GM12878 (cell line): ENCODE measurements around the gene MAP2K2. TPM values are rescaled to one million over a fixed set of nuclear protein-coding genes. Genes with fewer than 3 reads are reported as not detected.
A peak's percentile ranks its signal among the peaks of the same experiment; 100 is the strongest.

Source experiments
- ATAC-seq: fragments of 200-7000 bp; cut with Tn5 transposase; 3 replicates; pipeline ENCODE4 v1.9.1; 2020; ENCODE audit warnings: mild to moderate bottlenecking, moderate library complexity
- BruUV-seq: library from RNA; stranded (reverse); fragments of 400-500 nt; replicated peaks from 2 replicates; lab custom pipeline; 2021; lab: Mats Ljungman, UMichigan
- CTCF ChIA-PET: fragments of 300-600 bp; sonication (Branson Sonifier 250); formaldehyde crosslinking; extraction: SDS; loops from one replicate; lab custom pipeline; 2021; ENCODE audit warnings: inconsistent platforms; lab: Yijun Ruan, JAX
- POLR2A ChIA-PET: fragments of 350-600 bp; formaldehyde crosslinking; extraction: SDS; loops from one replicate; lab custom pipeline; 2021; ENCODE audit warnings: inconsistent platforms; lab: Charles Lee
- RAD21 ChIA-PET: fragments of 300-600 bp; sonication (Branson Sonifier 250); formaldehyde crosslinking; loops from one replicate; lab custom pipeline; 2023; ENCODE audit warnings: antibody characterized with exemption; ENCODE audit not compliant: unreplicated experiment; lab: Charles Lee
- SMC1A ChIA-PET: fragments of 300-600 bp; sonication (Branson Sonifier 250); formaldehyde crosslinking; loops from one replicate; lab custom pipeline; 2023; ENCODE audit not compliant: unreplicated experiment, uncharacterized antibody; lab: Charles Lee
- DNase-seq: peaks from one replicate; pipeline ENCODE4 v3.0.0-alpha.2; 2011; ENCODE audit warnings: low read depth, low spot score
- FAIRE-seq: peaks from 3 replicates; lab custom pipeline; 2011; peaks lifted over from hg19 to GRCh38; lab: Jason Lieb, UNC
- H2AFZ ChIP-seq: 2 replicates; pipeline ENCODE4 v1.6.0; 2011; ENCODE audit warnings: low read depth, low read length, control low read depth; ENCODE audit not compliant: control insufficient read depth
- H3K27ac ChIP-seq: 2 replicates; pipeline ENCODE4 v1.5.1; 2011; ENCODE audit warnings: control low read depth; ENCODE audit not compliant: control insufficient read depth, insufficient read depth
- H3K27me3 ChIP-seq, 2 experiments: replicated peaks in 1 of 2; 2 replicates each; pipeline versions ENCODE4 v1.6.0 to v1.6.1; 2011; ENCODE audit warnings: low read length in 1 of 2; ENCODE audit not compliant: control insufficient read depth in 2 of 2, insufficient read depth in 2 of 2
- H3K36me3 ChIP-seq, 2 experiments: 2 replicates each; pipeline ENCODE4 v1.5.1; 2011; ENCODE audit warnings: low read length in 1 of 2; ENCODE audit not compliant: control insufficient read depth in 2 of 2, insufficient read depth in 2 of 2
- H3K4me1 ChIP-seq: 2 replicates; pipeline ENCODE4 v1.6.1; 2011; ENCODE audit warnings: mild to moderate bottlenecking, low read length, moderate library complexity, mixed read lengths; ENCODE audit not compliant: control insufficient read depth, insufficient read depth
- H3K4me2 ChIP-seq: 2 replicates; pipeline ENCODE4 v1.6.0; 2011; ENCODE audit warnings: control low read depth; ENCODE audit not compliant: control insufficient read depth, insufficient read depth
- H3K4me3 ChIP-seq: fragments of 200-600 bp; sonication (generic); 2 replicates; pipeline ENCODE4 v1.5.1; 2016
- H3K79me2 ChIP-seq: 2 replicates; pipeline ENCODE4 v1.6.0; 2011; ENCODE audit warnings: low read length; ENCODE audit not compliant: control insufficient read depth, insufficient read depth
- H3K9ac ChIP-seq: 2 replicates; pipeline ENCODE4 v1.8.0; 2011; ENCODE audit warnings: low read length, control low read depth, mixed read lengths; ENCODE audit not compliant: control insufficient read depth, insufficient read depth
- H3K9me3 ChIP-seq: replicated peaks from 3 replicates; pipeline ENCODE4 v1.5.1; 2011; ENCODE audit warnings: mild to moderate bottlenecking, low read length; ENCODE audit not compliant: control insufficient read depth, insufficient read depth
- H4K20me1 ChIP-seq: 2 replicates; pipeline ENCODE4 v1.6.0; 2011; ENCODE audit not compliant: control insufficient read depth, insufficient read depth
- KAT2A ChIP-seq: conservative IDR thresholded peaks from 2 replicates; pipeline ENCODE4 v1.6.1; 2011; ENCODE audit warnings: low read depth, low read length; ENCODE audit not compliant: control insufficient read depth
- SUPT20H ChIP-seq: IDR thresholded peaks from 2 replicates; pipeline ENCODE4 v1.6.1; 2011; ENCODE audit warnings: low read depth, mild to moderate bottlenecking, low read length, moderate library complexity, borderline replicate concordance; ENCODE audit not compliant: control insufficient read depth
- YBX1 ChIP-seq: fragments of 450-650 bp; IDR thresholded peaks from 2 replicates; pipeline ENCODE4 v1.6.1; 2016; ENCODE audit warnings: antibody characterized with exemption
- WGBS: methylation state at CpG from one replicate; pipeline ENCODE4 v1.1.6; 2016; ENCODE audit warnings: low lambda C conversion rate; ENCODE audit not compliant: insufficient replicate concordance, insufficient coverage; ENCODE audit errors: missing lambda C conversion rate; 5-methylcytosine and 5-hydroxymethylcytosine counted together
- in situ Hi-C: fragments of 300-500 bp; cut with MboI; formaldehyde crosslinking; loops from 9 replicates; pipeline ENCODE4 v1.14.3; 2018; ENCODE audit warnings: mixed read lengths
- intact Hi-C: fragments of 100-400 bp; cut with micrococcal nuclease; formaldehyde crosslinking; loops from one replicate; pipeline ENCODE4 v1.14.2; 2022; ENCODE audit not compliant: unreplicated experiment
- polyA plus RNA-seq, 11 experiments: library from polyadenylated mRNA; depleted of rRNA in 4 of 11; unstranded in 6 of 11; stranded (reverse) in 5 of 11; fragments of >200 nt; fragmentation: Nextera tagmentation in 4 of 11; fragmentation: Illumina TruSeq in 1 of 11; extraction: Ambion mirVana in 4 of 11; extraction: Trizol in 1 of 11; gene quantifications; 1 replicate in 1 of 11; 2 replicates in 10 of 11; pipeline versions ENCODE4 v1.2.1 to v1.2.3, GENCODE V29; 2011 to 2016; ENCODE audit warnings: inconsistent platforms in 2 of 11, missing spikeins in 2 of 11, low read depth in 1 of 11
- total RNA-seq, 4 experiments: library from RNA; depleted of rRNA in 3 of 4; stranded (reverse); fragments of >200 nt in 3 of 4; fragmentation: Illumina TruSeq in 1 of 4; extraction: Trizol in 1 of 4; gene quantifications; 2 replicates each; pipeline versions ENCODE4 v1.2.1 to v1.2.3, GENCODE V29; 2013 to 2021
- TF ChIP-seq, protein P1 (sequence below): fragments of 450-650 bp; IDR thresholded peaks from 2 replicates; pipeline ENCODE4 v1.6.1; 2018; ENCODE audit warnings: mild to moderate bottlenecking, low read depth, moderate library complexity; ENCODE audit not compliant: partially characterized antibody
- TF ChIP-seq, protein P2 (sequence below): IDR thresholded peaks from 2 replicates; pipeline ENCODE4 v1.6.1; 2012; ENCODE audit warnings: low read length, inconsistent platforms

Gene MAP2K2
- total and polyA plus RNA-seq, 10 of the 15 experiments (the other 5 are each of a cell fraction or from before 2014, with no cell fraction given): 1.00 to 210 (median 53.5) TPM

DNA sequence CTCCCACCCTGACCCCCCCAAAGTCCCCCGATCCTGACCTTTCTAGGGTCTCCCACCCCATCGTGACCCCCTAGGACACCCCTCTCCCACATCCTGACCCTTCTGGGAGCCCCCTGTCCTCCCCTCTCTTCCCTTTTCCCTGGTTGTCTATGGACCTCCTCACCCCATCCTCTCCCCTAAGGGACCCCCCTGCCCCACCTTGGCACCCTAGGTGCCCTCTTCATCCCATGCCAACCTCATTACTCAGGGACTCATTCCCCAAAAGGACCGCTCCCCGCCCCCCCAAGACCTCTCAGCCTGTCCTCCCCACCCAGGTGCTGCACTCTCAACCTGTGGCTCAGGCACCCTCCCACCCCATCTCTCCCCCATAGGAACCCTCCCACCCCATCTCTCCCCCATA lies 2.1 kb downstream of the MAP2K2 start:
- Histone ChIP-seq H3K9ac (no peak overlapping the region), H3K9me3 (no peaks in the 10 kb centered on the region), H3K36me3 (peaks cover 3 to 6% of the 10 kb centered on the region in 2 experiments; a peak in 3 of 4 replicates), H2AFZ (no peak overlapping the region), H3K4me2 (0 out of 2 replicates have a peak overlapping the region, but pooled peaks have one; percentile 17), H3K27me3 (no peaks in the 10 kb centered on the region), H3K27ac (no peak overlapping the region), H3K4me1 (no peaks in the 10 kb centered on the region; the same call in 1 of the 2 replicates), H4K20me1 (no peaks in the 10 kb centered on the region), H3K4me3 (no peak overlapping the region)
- intact Hi-C loops (loop anchor here (5.0 kb wide), 1 partner anchor 135 kb away; the partner anchor contains the start of gene EEF2), in situ Hi-C loops (no loop called here)
- no TSS peak for BruUV-seq
- ChIA-PET CTCF (no interaction called here), POLR2A (no interaction called here), SMC1A (no interaction called here), RAD21 (no interaction called here)
- ATAC-seq (no peak), FAIRE-seq (no peak)
- 93% methylated on average over 3 of the region's 4 CpGs for WGBS
- no peak for TF ChIP-seq KAT2A
- TF ChIP-seq, protein P1, sequence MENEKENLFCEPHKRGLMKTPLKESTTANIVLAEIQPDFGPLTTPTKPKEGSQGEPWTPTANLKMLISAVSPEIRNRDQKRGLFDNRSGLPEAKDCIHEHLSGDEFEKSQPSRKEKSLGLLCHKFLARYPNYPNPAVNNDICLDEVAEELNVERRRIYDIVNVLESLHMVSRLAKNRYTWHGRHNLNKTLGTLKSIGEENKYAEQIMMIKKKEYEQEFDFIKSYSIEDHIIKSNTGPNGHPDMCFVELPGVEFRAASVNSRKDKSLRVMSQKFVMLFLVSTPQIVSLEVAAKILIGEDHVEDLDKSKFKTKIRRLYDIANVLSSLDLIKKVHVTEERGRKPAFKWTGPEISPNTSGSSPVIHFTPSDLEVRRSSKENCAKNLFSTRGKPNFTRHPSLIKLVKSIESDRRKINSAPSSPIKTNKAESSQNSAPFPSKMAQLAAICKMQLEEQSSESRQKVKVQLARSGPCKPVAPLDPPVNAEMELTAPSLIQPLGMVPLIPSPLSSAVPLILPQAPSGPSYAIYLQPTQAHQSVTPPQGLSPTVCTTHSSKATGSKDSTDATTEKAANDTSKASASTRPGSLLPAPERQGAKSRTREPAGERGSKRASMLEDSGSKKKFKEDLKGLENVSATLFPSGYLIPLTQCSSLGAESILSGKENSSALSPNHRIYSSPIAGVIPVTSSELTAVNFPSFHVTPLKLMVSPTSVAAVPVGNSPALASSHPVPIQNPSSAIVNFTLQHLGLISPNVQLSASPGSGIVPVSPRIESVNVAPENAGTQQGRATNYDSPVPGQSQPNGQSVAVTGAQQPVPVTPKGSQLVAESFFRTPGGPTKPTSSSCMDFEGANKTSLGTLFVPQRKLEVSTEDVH: no peak
- TF ChIP-seq SUPT20H: no peak
- TF ChIP-seq YBX1: no peak
- TF ChIP-seq, protein P2, sequence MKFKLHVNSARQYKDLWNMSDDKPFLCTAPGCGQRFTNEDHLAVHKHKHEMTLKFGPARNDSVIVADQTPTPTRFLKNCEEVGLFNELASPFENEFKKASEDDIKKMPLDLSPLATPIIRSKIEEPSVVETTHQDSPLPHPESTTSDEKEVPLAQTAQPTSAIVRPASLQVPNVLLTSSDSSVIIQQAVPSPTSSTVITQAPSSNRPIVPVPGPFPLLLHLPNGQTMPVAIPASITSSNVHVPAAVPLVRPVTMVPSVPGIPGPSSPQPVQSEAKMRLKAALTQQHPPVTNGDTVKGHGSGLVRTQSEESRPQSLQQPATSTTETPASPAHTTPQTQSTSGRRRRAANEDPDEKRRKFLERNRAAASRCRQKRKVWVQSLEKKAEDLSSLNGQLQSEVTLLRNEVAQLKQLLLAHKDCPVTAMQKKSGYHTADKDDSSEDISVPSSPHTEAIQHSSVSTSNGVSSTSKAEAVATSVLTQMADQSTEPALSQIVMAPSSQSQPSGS: no peak
- TF ChIP-seq, all 136 proteins: peak for 0
- peaks cover 32% of the 10 kb centered on the region for H3K79me2 ChIP-seq
- no peak for DNase-seq
